Adrenal gland (tissue), 5 donors: ENCODE measurements around the gene RPLP2.

Experiments
- CTCF ChIP-seq, 6 experiments: fragments of 450-650 bp in 4 of 6; fragments of 200-600 bp in 2 of 6; sonication (generic) in 1 of 6; IDR thresholded peaks; 1 replicate in 5 of 6; 2 replicates in 1 of 6; pipeline versions ENCODE4 v1.5.1 to v1.8.0; 2016 to 2021; ENCODE audit warnings: antibody characterized with exemption in 6 of 6, mild to moderate bottlenecking in 2 of 6, moderate library complexity in 1 of 6
- POLR2A ChIP-seq, 2 donors: fragments of 450-650 bp; IDR thresholded peaks; one replicate each; pipeline ENCODE4 v1.6.1; 2017; ENCODE audit warnings: antibody characterized with exemption in 2 of 2, mild to moderate bottlenecking in 2 of 2, moderate library complexity in 1 of 2
- donor health status: DM: no; HTN: no; CAD: no.

- no peak for TF ChIP-seq CTCF (IDR thresholded peaks at IDR 0.05)
- TF ChIP-seq POLR2A (IDR thresholded peaks at IDR 0.05): peak; percentile 45 to 91
These were observed 10.3 kb downstream of the RPLP2 start for GRCh38 chr11:819943-820649.
